IMR-90 (cell line): ENCODE measurements around the gene RHEX. TPM values are rescaled to one million over a fixed set of nuclear protein-coding genes. Genes with fewer than 3 reads are reported as not detected.

ENCODE experiments used
- ATAC-seq: fragments of 200-7000 bp; cut with Tn5 transposase; 2 replicates; pipeline ENCODE4 v1.9.1; 2020; ENCODE audit warnings: low read depth, mild to moderate bottlenecking, moderate library complexity
- BruUV-seq: library from RNA; stranded (reverse); fragments of 400-500 nt; replicated peaks from 2 replicates; lab custom pipeline; 2021; lab: Mats Ljungman, UMichigan
- CTCF ChIA-PET: fragments of 300-600 bp; formaldehyde crosslinking; extraction: SDS; loops from one replicate; lab custom pipeline; 2021; ENCODE audit warnings: antibody characterized with exemption; lab: Yijun Ruan, JAX
- POLR2A ChIA-PET: fragments of 300-600 bp; sonication (Branson Sonifier 250); formaldehyde crosslinking; loops from one replicate; lab custom pipeline; 2022; ENCODE audit warnings: antibody characterized with exemption; ENCODE audit not compliant: unreplicated experiment; lab: Charles Lee
- DNase-seq: peaks from one replicate; pipeline ENCODE4 v3.0.0; 2013
- H2AFZ ChIP-seq: replicated peaks from 2 replicates; pipeline ENCODE3; 2013; ENCODE audit warnings: low read length, mild to moderate bottlenecking; ENCODE audit not compliant: poor library complexity
- H2AK5ac ChIP-seq: 2 replicates; pipeline ENCODE4 v1.6.1; 2013; ENCODE audit warnings: low read depth, low read length, inconsistent platforms
- H2AK9ac ChIP-seq: replicated peaks from 2 replicates; pipeline ENCODE3; 2013; ENCODE audit warnings: mild to moderate bottlenecking, low read depth, low read length, moderate library complexity; ENCODE audit not compliant: poor library complexity
- H2BK120ac ChIP-seq: 2 replicates; pipeline ENCODE4 v1.6.1; 2013; ENCODE audit warnings: low read depth, low read length, inconsistent platforms
- H2BK15ac ChIP-seq: 3 replicates; pipeline ENCODE4 v1.6.1; 2013; ENCODE audit warnings: low read depth, low read length, inconsistent platforms
- H2BK20ac ChIP-seq: 2 replicates; pipeline ENCODE4 v1.6.1; 2013; ENCODE audit warnings: low read depth, mild to moderate bottlenecking, inconsistent platforms, low read length, moderate library complexity
- H2BK5ac ChIP-seq: 2 replicates; pipeline ENCODE4 v1.6.1; 2013; ENCODE audit warnings: mild to moderate bottlenecking, low read depth, low read length, inconsistent platforms; ENCODE audit not compliant: poor library complexity, severe bottlenecking
- H3K14ac ChIP-seq: replicated peaks from 2 replicates; pipeline ENCODE4 v1.6.1; 2013; ENCODE audit warnings: low read depth, low read length, inconsistent platforms
- H3K18ac ChIP-seq: 2 replicates; pipeline ENCODE4 v1.6.1; 2013; ENCODE audit warnings: low read depth, low read length, control low read depth
- H3K23ac ChIP-seq: 2 replicates; pipeline ENCODE4 v1.6.1; 2013; ENCODE audit warnings: low read depth, low read length, inconsistent platforms
- H3K27ac ChIP-seq: 2 replicates; pipeline ENCODE4 v1.5.1; 2013; ENCODE audit warnings: mild to moderate bottlenecking, control low read depth, low read length; ENCODE audit not compliant: insufficient read depth
- H3K27me3 ChIP-seq: 2 replicates; pipeline ENCODE4 v1.6.1; 2013; ENCODE audit warnings: low read length; ENCODE audit not compliant: control insufficient read depth, insufficient read depth
- H3K36me3 ChIP-seq: 2 replicates; pipeline ENCODE4 v1.6.1; 2013; ENCODE audit warnings: low read length, mixed read lengths; ENCODE audit not compliant: control insufficient read depth, insufficient read depth
- H3K4ac ChIP-seq: 2 replicates; pipeline ENCODE4 v1.6.1; 2013; ENCODE audit warnings: low read depth, low read length, inconsistent platforms
- H3K4me1 ChIP-seq: 2 replicates; pipeline ENCODE4 v1.6.1; 2013; ENCODE audit warnings: low read length, mixed read lengths; ENCODE audit not compliant: control insufficient read depth, insufficient read depth
- H3K4me2 ChIP-seq: 2 replicates; pipeline ENCODE4 v1.6.1; 2013; ENCODE audit warnings: low read depth, mild to moderate bottlenecking, control low read depth, low read length, moderate library complexity
- H3K4me3 ChIP-seq: 2 replicates; pipeline ENCODE4 v1.5.1; 2013; ENCODE audit warnings: low read depth, mild to moderate bottlenecking, control low read depth, low read length, moderate library complexity; ENCODE audit not compliant: insufficient read depth
- H3K56ac ChIP-seq: 2 replicates; pipeline ENCODE4 v1.6.1; 2013; ENCODE audit warnings: low read length, inconsistent platforms; ENCODE audit not compliant: insufficient read depth; ENCODE audit errors: extremely low read depth
- H3K79me1 ChIP-seq, 2 experiments: 2 replicates each; pipeline ENCODE4 v1.6.1; 2013; ENCODE audit warnings: low read length in 2 of 2, inconsistent platforms in 1 of 2, low read depth in 1 of 2
- H3K9ac ChIP-seq: 2 replicates; pipeline ENCODE4 v1.6.1; 2013; ENCODE audit warnings: low read depth, low read length, control low read depth
- H3K9me1 ChIP-seq: 2 replicates; pipeline ENCODE4 v1.6.1; 2013; ENCODE audit warnings: low read length, inconsistent platforms; ENCODE audit not compliant: insufficient read depth
- H3K9me3 ChIP-seq: 2 replicates; pipeline ENCODE4 v1.6.1; 2013; ENCODE audit warnings: low read length; ENCODE audit not compliant: control insufficient read depth, insufficient read depth
- H4K20me1 ChIP-seq: 2 replicates; pipeline ENCODE4 v1.6.1; 2013; ENCODE audit warnings: low read length, inconsistent platforms; ENCODE audit not compliant: insufficient read depth
- H4K5ac ChIP-seq: 2 replicates; pipeline ENCODE4 v1.6.1; 2013; ENCODE audit warnings: mild to moderate bottlenecking, low read depth, low read length, control low read depth
- H4K8ac ChIP-seq, 2 experiments: 2 replicates each; pipeline ENCODE4 v1.6.1; 2013; ENCODE audit warnings: low read depth in 2 of 2, low read length in 2 of 2, control low read depth in 1 of 2, inconsistent platforms in 1 of 2
- H4K91ac ChIP-seq: 2 replicates; pipeline ENCODE4 v1.6.1; 2013; ENCODE audit warnings: low read depth, low read length, inconsistent platforms; ENCODE audit not compliant: insufficient read depth
- RCOR1 ChIP-seq: IDR thresholded peaks from 2 replicates; pipeline ENCODE4 v1.6.1; 2012; ENCODE audit warnings: mild to moderate bottlenecking, low read length, improper control_type of control experiment; ENCODE audit not compliant: insufficient replicate concordance
- WGBS, 2 experiments: methylation state at CpG; one replicate each; pipeline versions ENCODE4 v1.1.5 to v1.1.7; 2013; ENCODE audit warnings: missing lambda C conversion rate in 2 of 2; ENCODE audit not compliant: insufficient read length in 1 of 2; ENCODE audit errors: extremely low coverage in 2 of 2; 5-methylcytosine and 5-hydroxymethylcytosine counted together
- dilution Hi-C: fragments of 300-500 bp; cut with HindIII; formaldehyde crosslinking; loops from one replicate; pipeline ENCODE4 v1.14.3; 2018; ENCODE audit warnings: low sequenced_read_pairs; ENCODE audit not compliant: unreplicated experiment
- in situ Hi-C: fragments of 300-500 bp; cut with MboI; formaldehyde crosslinking; loops from 3 replicates; pipeline ENCODE4 v1.14.3; 2019; ENCODE audit warnings: low sequenced_read_pairs, inconsistent platforms, mixed read lengths
- intact Hi-C: fragments of 100-400 bp; cut with micrococcal nuclease; formaldehyde crosslinking; loops from 2 replicates; pipeline ENCODE4 v1.10.0; 2022
- polyA plus RNA-seq, 3 experiments: library from polyadenylated mRNA; depleted of rRNA; stranded (reverse); fragments of >200 nt; gene quantifications; 2 replicates each; pipeline ENCODE4 v1.2.3, GENCODE V29; 2012; ENCODE audit warnings: low replicate concordance in 1 of 3
- total RNA-seq: library from RNA; depleted of rRNA; stranded (reverse); fragments of >200 nt; gene quantifications from 2 replicates; pipeline ENCODE4 v1.2.3, GENCODE V29; 2012

The RHEX gene
- total and polyA plus RNA-seq, 2 of the 4 experiments (the other 2 are of a cell fraction) = not detected

DNA sequence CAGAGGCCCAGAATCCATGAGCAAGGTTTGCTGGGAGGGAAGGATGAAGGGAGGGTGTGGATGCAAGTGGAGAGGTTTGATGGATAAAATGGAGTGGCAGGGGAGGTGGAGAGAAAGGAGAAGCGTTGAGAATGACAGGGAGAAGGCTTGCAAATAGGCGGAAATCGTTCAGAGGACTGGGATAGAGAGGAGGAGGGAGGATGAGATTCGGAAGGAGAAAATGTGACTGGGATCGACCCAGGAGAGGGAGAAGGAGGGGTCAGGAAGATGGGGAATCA lies 63.8 kb downstream of the RHEX start:
- Histone ChIP-seq H3K4me1 (no peaks in the 10 kb centered on the region; the same call in 1 of the 2 replicates), H3K56ac (no peak overlapping the region), H4K91ac (no peak overlapping the region), H4K5ac (no peak overlapping the region), H3K36me3 (no peaks in the 10 kb centered on the region), H2BK120ac (no peak overlapping the region), H3K4me3 (no peak overlapping the region), H2BK5ac (no peak overlapping the region), H3K9ac (no peak overlapping the region), H3K79me1 (no peaks in the 10 kb centered on the region), H4K8ac (no peak overlapping the region), H3K9me3 (no peaks in the 10 kb centered on the region), H3K14ac (no peak overlapping the region), H2BK15ac (no peak overlapping the region), H3K27me3 (peaks cover 47% of the 10 kb centered on the region), H2AK5ac (no peak overlapping the region), H3K4me2 (peak overlapping the region; percentile 50; the same call in 1 of the 2 replicates), H2AFZ (peak overlapping the region; percentile 35), H3K18ac (no peak overlapping the region), H4K20me1 (no peaks in the 10 kb centered on the region), H3K4ac (no peak overlapping the region), H2AK9ac (no peak overlapping the region), H3K9me1 (no peaks in the 10 kb centered on the region), H2BK20ac (no peak overlapping the region), H3K27ac (no peak overlapping the region), H3K23ac (0 out of 2 replicates have a peak overlapping the region, but pooled peaks have one; percentile 16)
- POLR2A ChIA-PET = no interaction called here
- BruUV-seq = no TSS peak
- WGBS, 2 experiments = 0% methylated on average over 2 of the region's 5 CpGs; no CpG with 5 or more reads in 1 of the 2 experiments
- TF ChIP-seq RCOR1 = no peak
- intact Hi-C loops (no loop called here), in situ Hi-C loops (loop anchor here (25.0 kb wide), 1 partner anchor 455 kb away; no protein-coding TSS in a partner anchor), dilution Hi-C loops (no loop called here)
- CTCF ChIA-PET = no interaction called here
- no peak; the same call in 1 of the 2 replicates for ATAC-seq
- no peak for DNase-seq
